Right renal pelvis (tissue), 4 donors: Measurements from ENCODE around the gene DNASE1L3. TPM values are rescaled to one million over a fixed set of nuclear protein-coding genes. Genes with fewer than 3 reads are reported as not detected.
"Not testable (repeated sequence)": the region's sequence is repeated elsewhere in the genome, so short reads cannot be mapped to it uniquely, and the experiment has no call there.

Experiments used
- DNase-seq, 4 donors: peaks; one replicate each; pipeline ENCODE4 v3.0.0-alpha.2; 2013; ENCODE audit warnings: low read depth in 4 of 4, low spot score in 3 of 4, missing footprints in 1 of 4
- polyA plus RNA-seq, 4 donors: library from polyadenylated mRNA; unstranded; fragments of 120-200 nt; gene quantifications; one replicate each; pipeline ENCODE4 v1.2.1, GENCODE V29; 2013; ENCODE audit not compliant: insufficient read length in 4 of 4

DNASE1L3 gene
- polyA plus RNA-seq: 10 to 100 TPM in 2 of 4 donors, 1 to 10 TPM in 2; 3.7 to 13.1 (median 8.1) TPM

- no peak for DNase-seq
Measured at GRCh38 chr3:58210761-58211460, at the start of gene DNASE1L3. TSS of gene DNASE1L3 (minus strand) at chr3:58210972. CDS start at chr3:58210906, 66 bp downstream.

- DNase-seq: no peak
Measured at GRCh38 chr3:58260261-58260731, 49.5 kb upstream of the DNASE1L3 start.

- no peak for DNase-seq
Measured at GRCh38 chr3:58258392-58259055, 47.8 kb upstream of the DNASE1L3 start.

GRCh38 chr3:58256511-58256910, 45.7 kb upstream of the DNASE1L3 start:
- DNase-seq: no peak

GRCh38 chr3:58256061-58256460, 45.3 kb upstream of the DNASE1L3 start:
- no peak for DNase-seq

- DNase-seq: no peak
Measured at GRCh38 chr3:58254144-58254543, 43.4 kb upstream of the DNASE1L3 start.

GRCh38 chr3:58251631-58252035, 40.9 kb upstream of the DNASE1L3 start:
- DNase-seq: no peak

- no peak for DNase-seq
Measured at GRCh38 chr3:58250093-58250707, 39.4 kb upstream of the DNASE1L3 start.

GRCh38 chr3:58249358-58250092, 38.8 kb upstream of the DNASE1L3 start:
- DNase-seq: no peak

- no peak for DNase-seq
Measured at GRCh38 chr3:58246148-58247047, 35.6 kb upstream of the DNASE1L3 start.

- DNase-seq: no peak
Measured at GRCh38 chr3:58243976-58244585, 33.3 kb upstream of the DNASE1L3 start.

GRCh38 chr3:58242860-58243259, 32.1 kb upstream of the DNASE1L3 start:
- not testable (repeated sequence) for DNase-seq

- DNase-seq: no peak
Measured at GRCh38 chr3:58242340-58242739, 31.6 kb upstream of the DNASE1L3 start.

- no peak for DNase-seq
Measured at GRCh38 chr3:58241306-58242044, 30.7 kb upstream of the DNASE1L3 start.

- DNase-seq: no peak
Measured at GRCh38 chr3:58238830-58239229, 28.1 kb upstream of the DNASE1L3 start.

GRCh38 chr3:58237941-58238681, 27.3 kb upstream of the DNASE1L3 start:
- DNase-seq: no peak

GRCh38 chr3:58237238-58237940, 26.6 kb upstream of the DNASE1L3 start, which contains the start of gene ABHD6:
TSS of gene ABHD6 (plus strand) at chr3:58237792. CDS start at chr3:58256587, 18,795 bp downstream.
- DNase-seq: peak in 2 of 4 donors; percentile 56 to 65
